Calu3 (cell line): Measurements from ENCODE around the gene GAB3. TPM values are rescaled to one million over a fixed set of nuclear protein-coding genes. Genes with fewer than 3 reads are reported as not detected.

Experiments
- BruUV-seq: library from RNA; stranded (reverse); fragments of 400-500 nt; replicated peaks from 2 replicates; lab custom pipeline; 2021; lab: Mats Ljungman, UMichigan
- CTCF ChIA-PET: fragments of 300-600 bp; sonication (Branson Sonifier 250); formaldehyde crosslinking; loops from one replicate; lab custom pipeline; 2022; ENCODE audit warnings: antibody characterized with exemption; lab: Charles Lee
- DNase-seq: peaks from one replicate; pipeline ENCODE4 v3.0.0; 2022
- H3K27ac Mint-ChIP-seq: one replicate; pipeline ENCODE4 v1.8.0; 2022; ENCODE audit warnings: mixed read lengths; ENCODE audit not compliant: unreplicated experiment
- H3K27me3 Mint-ChIP-seq: one replicate; pipeline ENCODE4 v1.8.0; 2022; ENCODE audit warnings: mixed read lengths; ENCODE audit not compliant: unreplicated experiment
- H3K36me3 Mint-ChIP-seq: one replicate; pipeline ENCODE4 v1.8.0; 2022; ENCODE audit warnings: mild to moderate bottlenecking, moderate library complexity, mixed read lengths; ENCODE audit not compliant: insufficient read depth, unreplicated experiment
- H3K4me1 Mint-ChIP-seq: one replicate; pipeline ENCODE4 v1.8.0; 2022; ENCODE audit warnings: mild to moderate bottlenecking, low read depth, mixed read lengths; ENCODE audit not compliant: unreplicated experiment
- H3K4me3 Mint-ChIP-seq: one replicate; pipeline ENCODE4 v1.8.0; 2022; ENCODE audit warnings: mild to moderate bottlenecking, low read depth, moderate library complexity, mixed read lengths; ENCODE audit not compliant: unreplicated experiment
- H3K9me3 Mint-ChIP-seq: one replicate; pipeline ENCODE4 v1.8.0; 2022; ENCODE audit warnings: low read depth, mixed read lengths; ENCODE audit not compliant: unreplicated experiment
- CTCF ChIP-seq: fragments of 200-600 bp; IDR thresholded peaks from one replicate; pipeline ENCODE4 v1.8.0; 2022; ENCODE audit warnings: antibody characterized with exemption; ENCODE audit not compliant: unreplicated experiment
- intact Hi-C: fragments of 100-400 bp; cut with micrococcal nuclease; formaldehyde crosslinking; loops from one replicate; pipeline ENCODE4 v1.10.0; 2022; ENCODE audit not compliant: unreplicated experiment
- total RNA-seq: library from RNA; stranded (reverse); gene quantifications from 2 replicates; pipeline ENCODE4 v1.2.3, GENCODE V29; 2022

The GAB3 gene
- total RNA-seq, 1 experiment from 2014 or later: not detected

DNA sequence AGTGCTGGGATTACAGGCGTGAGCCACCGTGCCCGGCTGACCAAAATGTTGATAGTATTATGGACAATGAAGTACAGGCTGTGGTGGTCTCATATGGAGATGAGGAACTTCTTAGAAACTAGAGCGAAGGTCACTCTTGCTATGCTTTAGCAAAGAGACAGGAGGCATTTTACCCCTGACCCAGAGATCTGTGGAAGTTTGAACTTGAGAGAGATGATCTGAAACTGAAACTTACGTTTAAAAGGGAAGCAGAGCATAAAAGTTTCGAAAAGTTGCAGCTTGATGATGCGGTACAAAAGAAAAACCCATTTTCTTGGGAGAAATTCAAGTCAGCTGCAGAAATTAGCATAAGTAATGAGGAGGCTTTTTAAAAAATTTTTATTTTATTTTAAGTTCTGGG lies 89.0 kb downstream of the GAB3 start:
- intact Hi-C loops: no loop called here
- Mint-ChIP-seq H3K27me3 (peaks cover 77% of the 10 kb centered on the region), H3K4me1 (no peaks in the 10 kb centered on the region), H3K27ac (no peak overlapping the region), H3K36me3 (no peaks in the 10 kb centered on the region), H3K4me3 (no peak overlapping the region), H3K9me3 (peaks cover 5% of the 10 kb centered on the region)
- no TSS peak for BruUV-seq
- TF ChIP-seq CTCF: no peak
- CTCF ChIA-PET: no interaction called here
- DNase-seq: no peak

GRCh38 chrX:154661170-154661569 lies 89.7 kb downstream of the GAB3 start:
- TF ChIP-seq CTCF: no peak
- no peaks in the 10 kb centered on the region for H3K36me3 Mint-ChIP-seq
- no TSS peak for BruUV-seq
- no peak for DNase-seq
- CTCF ChIA-PET: no interaction called here
- peaks cover 5% of the 10 kb centered on the region for H3K9me3 Mint-ChIP-seq
- H3K27me3 Mint-ChIP-seq: peaks cover 80% of the 10 kb centered on the region
- H3K4me3 Mint-ChIP-seq: no peak overlapping the region
- no peak overlapping the region for H3K27ac Mint-ChIP-seq
- no peaks in the 10 kb centered on the region for H3K4me1 Mint-ChIP-seq
- intact Hi-C loops: no loop called here

DNA sequence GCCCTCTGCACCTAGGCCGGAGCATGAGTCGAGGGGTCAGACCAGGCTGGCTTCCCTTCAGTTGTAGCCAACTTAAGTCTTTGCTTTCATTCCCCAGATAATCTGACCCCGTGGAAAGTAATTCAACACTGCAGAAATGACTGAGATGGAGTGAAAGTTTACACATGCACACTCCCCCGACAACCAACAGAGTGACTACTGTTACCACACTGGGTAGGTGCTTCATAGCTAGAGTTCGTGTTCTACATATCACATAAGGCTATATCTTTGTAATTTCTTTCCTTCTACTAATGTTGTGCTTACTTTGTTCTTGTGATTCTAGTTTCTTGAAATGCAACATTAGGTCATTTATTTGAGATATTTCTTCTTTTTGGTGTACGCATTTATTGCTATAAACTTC lies 90.3 kb downstream of the GAB3 start:
- intact Hi-C loops: no loop called here
- H3K4me1 Mint-ChIP-seq: no peaks in the 10 kb centered on the region
- H3K9me3 Mint-ChIP-seq: peaks cover 5% of the 10 kb centered on the region
- no peak overlapping the region for H3K27ac Mint-ChIP-seq
- peaks cover 86% of the 10 kb centered on the region for H3K27me3 Mint-ChIP-seq
- no peak for TF ChIP-seq CTCF
- H3K36me3 Mint-ChIP-seq: no peaks in the 10 kb centered on the region
- CTCF ChIA-PET: no interaction called here
- DNase-seq: no peak
- H3K4me3 Mint-ChIP-seq: no peak overlapping the region
- no TSS peak for BruUV-seq

DNA sequence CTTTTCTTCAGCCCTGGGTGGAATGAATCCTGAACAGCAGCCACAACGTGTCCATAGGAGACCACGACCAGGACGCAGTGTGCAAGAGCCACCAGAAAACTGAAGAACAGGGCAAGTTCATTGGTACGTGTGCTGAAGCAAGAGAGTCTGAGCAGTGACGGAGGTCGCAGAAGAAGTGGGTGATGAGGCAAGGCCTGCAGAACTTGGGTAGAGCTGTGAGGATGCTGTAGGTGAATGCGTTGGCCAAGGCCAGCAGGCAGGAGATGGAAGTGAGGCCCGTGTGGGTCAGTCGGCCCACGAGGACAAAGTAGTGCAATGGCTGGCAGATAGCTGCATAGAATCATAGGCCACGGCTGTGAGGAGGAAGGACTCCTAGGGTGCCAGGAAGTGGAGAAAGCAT lies 91.9 kb downstream of the GAB3 start:
- intact Hi-C loops: no loop called here
- no peak overlapping the region for H3K27ac Mint-ChIP-seq
- H3K4me3 Mint-ChIP-seq: no peak overlapping the region
- CTCF ChIA-PET: no interaction called here
- DNase-seq: no peak
- no TSS peak for BruUV-seq
- H3K9me3 Mint-ChIP-seq: peaks cover 5% of the 10 kb centered on the region
- H3K27me3 Mint-ChIP-seq: peaks cover 97% of the 10 kb centered on the region
- TF ChIP-seq CTCF: no peak
- H3K4me1 Mint-ChIP-seq: peaks cover 7% of the 10 kb centered on the region
- H3K36me3 Mint-ChIP-seq: no peaks in the 10 kb centered on the region
